Peyer's patch (tissue), 4 donors: ENCODE measurements around the gene EHD1.

Experiments used
- POLR2A ChIP-seq, 2 donors: fragments of 450-650 bp; IDR thresholded peaks; one replicate each; pipeline ENCODE4 v1.5.1; 2017; ENCODE audit warnings: antibody characterized with exemption in 2 of 2, mild to moderate bottlenecking in 2 of 2, moderate library complexity in 2 of 2
- TF ChIP-seq, protein P1 (sequence below), 6 experiments: fragments of 450-650 bp in 4 of 6; fragments of 200-600 bp in 2 of 6; sonication (generic) in 1 of 6; IDR thresholded peaks; one replicate each; pipeline ENCODE4 v1.5.1; 2017 to 2019; ENCODE audit warnings: antibody characterized with exemption in 6 of 6, mild to moderate bottlenecking in 3 of 6, moderate library complexity in 1 of 6

DNA sequence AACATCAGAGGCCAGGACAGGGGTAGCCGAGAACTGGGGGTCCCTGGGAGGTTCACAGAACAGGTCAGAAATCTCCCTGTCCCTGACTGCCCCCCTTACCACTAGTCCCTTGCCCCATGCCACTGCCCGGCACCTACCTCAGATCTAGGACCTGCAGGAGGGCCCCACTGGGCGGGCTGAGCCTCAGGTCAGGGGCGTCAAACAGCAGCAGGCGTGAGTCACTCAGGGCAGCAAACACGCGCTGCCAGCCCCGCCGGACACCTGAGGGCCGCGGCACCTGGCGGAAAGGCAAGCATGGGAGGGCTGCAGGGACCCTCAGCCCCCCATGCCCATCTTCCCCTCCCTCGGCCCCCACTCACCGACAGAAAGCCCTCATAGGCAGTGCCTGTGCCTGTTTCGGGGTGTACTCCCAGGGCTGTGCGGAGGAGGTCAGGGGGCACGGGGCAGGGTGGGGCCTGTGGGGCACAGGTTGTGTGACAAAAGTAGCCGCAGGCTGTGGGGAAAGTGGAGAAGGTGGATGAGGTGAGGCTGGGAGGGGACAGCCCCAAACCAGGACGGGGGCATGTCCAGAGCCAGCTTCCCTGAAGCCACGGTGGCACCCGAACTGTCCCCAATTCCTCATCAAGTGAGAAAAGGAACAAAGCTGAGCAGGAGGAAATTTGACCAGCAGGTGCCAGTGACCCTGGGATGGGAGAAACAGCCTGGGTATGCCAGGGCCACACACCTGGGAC is 45.8 kb downstream of the EHD1 start:
- TF ChIP-seq, protein P1, sequence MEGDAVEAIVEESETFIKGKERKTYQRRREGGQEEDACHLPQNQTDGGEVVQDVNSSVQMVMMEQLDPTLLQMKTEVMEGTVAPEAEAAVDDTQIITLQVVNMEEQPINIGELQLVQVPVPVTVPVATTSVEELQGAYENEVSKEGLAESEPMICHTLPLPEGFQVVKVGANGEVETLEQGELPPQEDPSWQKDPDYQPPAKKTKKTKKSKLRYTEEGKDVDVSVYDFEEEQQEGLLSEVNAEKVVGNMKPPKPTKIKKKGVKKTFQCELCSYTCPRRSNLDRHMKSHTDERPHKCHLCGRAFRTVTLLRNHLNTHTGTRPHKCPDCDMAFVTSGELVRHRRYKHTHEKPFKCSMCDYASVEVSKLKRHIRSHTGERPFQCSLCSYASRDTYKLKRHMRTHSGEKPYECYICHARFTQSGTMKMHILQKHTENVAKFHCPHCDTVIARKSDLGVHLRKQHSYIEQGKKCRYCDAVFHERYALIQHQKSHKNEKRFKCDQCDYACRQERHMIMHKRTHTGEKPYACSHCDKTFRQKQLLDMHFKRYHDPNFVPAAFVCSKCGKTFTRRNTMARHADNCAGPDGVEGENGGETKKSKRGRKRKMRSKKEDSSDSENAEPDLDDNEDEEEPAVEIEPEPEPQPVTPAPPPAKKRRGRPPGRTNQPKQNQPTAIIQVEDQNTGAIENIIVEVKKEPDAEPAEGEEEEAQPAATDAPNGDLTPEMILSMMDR (IDR thresholded peaks at IDR 0.05) = no peak
- TF ChIP-seq POLR2A (IDR thresholded peaks at IDR 0.05) = no peak
